IMR-90 (cell line): ENCODE results near the gene SLC6A11. TPM values are rescaled to one million over a fixed set of nuclear protein-coding genes. Genes with fewer than 3 reads are reported as not detected.

Experiments
- ATAC-seq: fragments of 200-7000 bp; cut with Tn5 transposase; 2 replicates; pipeline ENCODE4 v1.9.1; 2020; ENCODE audit warnings: low read depth, mild to moderate bottlenecking, moderate library complexity
- BruUV-seq: library from RNA; stranded (reverse); fragments of 400-500 nt; replicated peaks from 2 replicates; lab custom pipeline; 2021; lab: Mats Ljungman, UMichigan
- CTCF ChIA-PET: fragments of 300-600 bp; formaldehyde crosslinking; extraction: SDS; loops from one replicate; lab custom pipeline; 2021; ENCODE audit warnings: antibody characterized with exemption; lab: Yijun Ruan, JAX
- POLR2A ChIA-PET: fragments of 300-600 bp; sonication (Branson Sonifier 250); formaldehyde crosslinking; loops from one replicate; lab custom pipeline; 2022; ENCODE audit warnings: antibody characterized with exemption; ENCODE audit not compliant: unreplicated experiment; lab: Charles Lee
- DNase-seq: peaks from one replicate; pipeline ENCODE4 v3.0.0; 2013
- H2AFZ ChIP-seq: replicated peaks from 2 replicates; pipeline ENCODE3; 2013; ENCODE audit warnings: low read length, mild to moderate bottlenecking; ENCODE audit not compliant: poor library complexity
- H2AK5ac ChIP-seq: 2 replicates; pipeline ENCODE4 v1.6.1; 2013; ENCODE audit warnings: low read depth, low read length, inconsistent platforms
- H2AK9ac ChIP-seq: replicated peaks from 2 replicates; pipeline ENCODE3; 2013; ENCODE audit warnings: mild to moderate bottlenecking, low read depth, low read length, moderate library complexity; ENCODE audit not compliant: poor library complexity
- H2BK120ac ChIP-seq: 2 replicates; pipeline ENCODE4 v1.6.1; 2013; ENCODE audit warnings: low read depth, low read length, inconsistent platforms
- H2BK15ac ChIP-seq: 3 replicates; pipeline ENCODE4 v1.6.1; 2013; ENCODE audit warnings: low read depth, low read length, inconsistent platforms
- H2BK20ac ChIP-seq: 2 replicates; pipeline ENCODE4 v1.6.1; 2013; ENCODE audit warnings: low read depth, mild to moderate bottlenecking, inconsistent platforms, low read length, moderate library complexity
- H2BK5ac ChIP-seq: 2 replicates; pipeline ENCODE4 v1.6.1; 2013; ENCODE audit warnings: mild to moderate bottlenecking, low read depth, low read length, inconsistent platforms; ENCODE audit not compliant: poor library complexity, severe bottlenecking
- H3K14ac ChIP-seq: replicated peaks from 2 replicates; pipeline ENCODE4 v1.6.1; 2013; ENCODE audit warnings: low read depth, low read length, inconsistent platforms
- H3K18ac ChIP-seq: 2 replicates; pipeline ENCODE4 v1.6.1; 2013; ENCODE audit warnings: low read depth, low read length, control low read depth
- H3K23ac ChIP-seq: 2 replicates; pipeline ENCODE4 v1.6.1; 2013; ENCODE audit warnings: low read depth, low read length, inconsistent platforms
- H3K27ac ChIP-seq: 2 replicates; pipeline ENCODE4 v1.5.1; 2013; ENCODE audit warnings: mild to moderate bottlenecking, control low read depth, low read length; ENCODE audit not compliant: insufficient read depth
- H3K27me3 ChIP-seq: 2 replicates; pipeline ENCODE4 v1.6.1; 2013; ENCODE audit warnings: low read length; ENCODE audit not compliant: control insufficient read depth, insufficient read depth
- H3K36me3 ChIP-seq: 2 replicates; pipeline ENCODE4 v1.6.1; 2013; ENCODE audit warnings: low read length, mixed read lengths; ENCODE audit not compliant: control insufficient read depth, insufficient read depth
- H3K4ac ChIP-seq: 2 replicates; pipeline ENCODE4 v1.6.1; 2013; ENCODE audit warnings: low read depth, low read length, inconsistent platforms
- H3K4me1 ChIP-seq: 2 replicates; pipeline ENCODE4 v1.6.1; 2013; ENCODE audit warnings: low read length, mixed read lengths; ENCODE audit not compliant: control insufficient read depth, insufficient read depth
- H3K4me2 ChIP-seq: 2 replicates; pipeline ENCODE4 v1.6.1; 2013; ENCODE audit warnings: low read depth, mild to moderate bottlenecking, control low read depth, low read length, moderate library complexity
- H3K4me3 ChIP-seq: 2 replicates; pipeline ENCODE4 v1.5.1; 2013; ENCODE audit warnings: low read depth, mild to moderate bottlenecking, control low read depth, low read length, moderate library complexity; ENCODE audit not compliant: insufficient read depth
- H3K56ac ChIP-seq: 2 replicates; pipeline ENCODE4 v1.6.1; 2013; ENCODE audit warnings: low read length, inconsistent platforms; ENCODE audit not compliant: insufficient read depth; ENCODE audit errors: extremely low read depth
- H3K79me1 ChIP-seq, 2 experiments: 2 replicates each; pipeline ENCODE4 v1.6.1; 2013; ENCODE audit warnings: low read length in 2 of 2, inconsistent platforms in 1 of 2, low read depth in 1 of 2
- H3K9ac ChIP-seq: 2 replicates; pipeline ENCODE4 v1.6.1; 2013; ENCODE audit warnings: low read depth, low read length, control low read depth
- H3K9me1 ChIP-seq: 2 replicates; pipeline ENCODE4 v1.6.1; 2013; ENCODE audit warnings: low read length, inconsistent platforms; ENCODE audit not compliant: insufficient read depth
- H3K9me3 ChIP-seq: 2 replicates; pipeline ENCODE4 v1.6.1; 2013; ENCODE audit warnings: low read length; ENCODE audit not compliant: control insufficient read depth, insufficient read depth
- H4K20me1 ChIP-seq: 2 replicates; pipeline ENCODE4 v1.6.1; 2013; ENCODE audit warnings: low read length, inconsistent platforms; ENCODE audit not compliant: insufficient read depth
- H4K5ac ChIP-seq: 2 replicates; pipeline ENCODE4 v1.6.1; 2013; ENCODE audit warnings: mild to moderate bottlenecking, low read depth, low read length, control low read depth
- H4K8ac ChIP-seq, 2 experiments: 2 replicates each; pipeline ENCODE4 v1.6.1; 2013; ENCODE audit warnings: low read depth in 2 of 2, low read length in 2 of 2, control low read depth in 1 of 2, inconsistent platforms in 1 of 2
- H4K91ac ChIP-seq: 2 replicates; pipeline ENCODE4 v1.6.1; 2013; ENCODE audit warnings: low read depth, low read length, inconsistent platforms; ENCODE audit not compliant: insufficient read depth
- BHLHE40 ChIP-seq: fragments of 150-350 bp; IDR thresholded peaks from 2 replicates; pipeline ENCODE4 v1.6.1; 2016; ENCODE audit warnings: mild to moderate bottlenecking, low read depth, low read length
- CEBPB ChIP-seq: IDR thresholded peaks from 2 replicates; pipeline ENCODE4 v1.6.1; 2012; ENCODE audit warnings: low read depth, low read length, improper control_type of control experiment
- CTCF ChIP-seq: conservative IDR thresholded peaks from 2 replicates; pipeline ENCODE4 v1.5.1; 2012; ENCODE audit warnings: mild to moderate bottlenecking, low read depth, low read length, improper control_type of control experiment
- FOS ChIP-seq: fragments of 150-350 bp; IDR thresholded peaks from 2 replicates; pipeline ENCODE4 v1.6.1; 2016; ENCODE audit warnings: low read depth, low read length
- NFE2L2 ChIP-seq: fragments of 150-350 bp; IDR thresholded peaks from 2 replicates; pipeline ENCODE4 v1.6.1; 2016; ENCODE audit warnings: low read depth, mild to moderate bottlenecking, low read length
- POLR2A ChIP-seq: IDR thresholded peaks from 2 replicates; pipeline ENCODE4 v1.6.1; 2012; ENCODE audit warnings: mild to moderate bottlenecking, low read depth, low read length
- RCOR1 ChIP-seq: IDR thresholded peaks from 2 replicates; pipeline ENCODE4 v1.6.1; 2012; ENCODE audit warnings: mild to moderate bottlenecking, low read length, improper control_type of control experiment; ENCODE audit not compliant: insufficient replicate concordance
- RFX5 ChIP-seq: IDR thresholded peaks from 2 replicates; pipeline ENCODE4 v1.8.0; 2012; ENCODE audit warnings: low read depth, mild to moderate bottlenecking, low read length, moderate library complexity
- SMC3 ChIP-seq: fragments of 150-350 bp; IDR thresholded peaks from 2 replicates; pipeline ENCODE4 v1.6.1; 2016; ENCODE audit warnings: low read depth, mild to moderate bottlenecking, antibody characterized with exemption, low read length, moderate library complexity
- WGBS, 2 experiments: methylation state at CpG; one replicate each; pipeline versions ENCODE4 v1.1.5 to v1.1.7; 2013; ENCODE audit warnings: missing lambda C conversion rate in 2 of 2; ENCODE audit not compliant: insufficient read length in 1 of 2; ENCODE audit errors: extremely low coverage in 2 of 2; 5-methylcytosine and 5-hydroxymethylcytosine counted together
- dilution Hi-C: fragments of 300-500 bp; cut with HindIII; formaldehyde crosslinking; loops from one replicate; pipeline ENCODE4 v1.14.3; 2018; ENCODE audit warnings: low sequenced_read_pairs; ENCODE audit not compliant: unreplicated experiment
- in situ Hi-C: fragments of 300-500 bp; cut with MboI; formaldehyde crosslinking; loops from 3 replicates; pipeline ENCODE4 v1.14.3; 2019; ENCODE audit warnings: low sequenced_read_pairs, inconsistent platforms, mixed read lengths
- intact Hi-C: fragments of 100-400 bp; cut with micrococcal nuclease; formaldehyde crosslinking; loops from 2 replicates; pipeline ENCODE4 v1.10.0; 2022
- polyA plus RNA-seq, 3 experiments: library from polyadenylated mRNA; depleted of rRNA; stranded (reverse); fragments of >200 nt; gene quantifications; 2 replicates each; pipeline ENCODE4 v1.2.3, GENCODE V29; 2012; ENCODE audit warnings: low replicate concordance in 1 of 3
- total RNA-seq: library from RNA; depleted of rRNA; stranded (reverse); fragments of >200 nt; gene quantifications from 2 replicates; pipeline ENCODE4 v1.2.3, GENCODE V29; 2012

SLC6A11 gene
- total and polyA plus RNA-seq, 2 of the 4 experiments (the other 2 are of a cell fraction) = not detected

DNA sequence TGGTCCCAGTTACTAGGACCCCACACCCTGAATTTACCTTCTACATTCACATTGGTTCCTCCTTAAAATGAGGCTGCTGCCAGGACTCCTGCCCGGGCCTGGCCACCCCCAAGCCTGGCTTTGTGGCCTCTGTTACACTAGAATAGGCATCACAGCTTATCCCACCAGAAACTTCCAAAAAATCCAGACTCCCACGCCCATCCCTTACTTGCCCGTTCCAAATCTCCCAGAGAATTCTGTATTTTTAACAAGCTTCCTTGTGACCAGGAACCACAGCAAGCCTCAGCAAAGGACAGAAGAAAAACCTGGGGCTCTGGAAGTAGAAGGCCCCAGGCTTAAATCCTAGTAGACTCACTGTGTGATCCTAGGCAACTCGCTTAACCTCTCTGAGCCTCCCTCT lies 140.5 kb downstream of the SLC6A11 start:
- Histone ChIP-seq H3K9me1 (0 out of 2 replicates have a peak, but pooled peaks cover 4% of the 10 kb centered on the region), H2BK20ac (no peak overlapping the region), H3K9me3 (no peaks in the 10 kb centered on the region), H3K18ac (no peak overlapping the region), H2BK5ac (no peak overlapping the region), H3K4me2 (no peak overlapping the region), H3K27me3 (peaks cover 43% of the 10 kb centered on the region), H4K5ac (no peak overlapping the region), H2BK120ac (no peak overlapping the region), H3K9ac (no peak overlapping the region), H4K8ac (no peak overlapping the region), H2AK5ac (no peak overlapping the region), H3K23ac (no peak overlapping the region), H3K14ac (no peak overlapping the region), H2AK9ac (no peak overlapping the region), H3K56ac (no peak overlapping the region), H3K4me1 (no peaks in the 10 kb centered on the region), H2BK15ac (no peak overlapping the region), H3K4ac (no peak overlapping the region), H3K27ac (no peak overlapping the region), H2AFZ (no peak overlapping the region), H3K36me3 (no peaks in the 10 kb centered on the region), H3K79me1 (no peaks in the 10 kb centered on the region), H4K20me1 (0 out of 2 replicates have a peak, but pooled peaks cover 4% of the 10 kb centered on the region), H3K4me3 (no peak overlapping the region), H4K91ac (no peak overlapping the region)
- no TSS peak for BruUV-seq
- dilution Hi-C loops (no loop called here), in situ Hi-C loops (no loop called here), intact Hi-C loops (no loop called here)
- ATAC-seq = no peak
- CTCF ChIA-PET = no interaction called here
- no peak for DNase-seq
- POLR2A ChIA-PET = no interaction called here
- TF ChIP-seq CEBPB (no peak), FOS (no peak), CTCF (no peak), RFX5 (no peak), SMC3 (no peak), NFE2L2 (no peak), RCOR1 (no peak), BHLHE40 (no peak), POLR2A (no peak)
- WGBS, 2 experiments = 20% methylated on average over 2 of the region's 4 CpGs; no CpG with 5 or more reads in 1 of the 2 experiments
